ENCODE measurements around the gene AAK1.

- no peak for TF ChIP-seq EZH2phosphoT487 (IDR thresholded peaks at IDR 0.05; ENCODE audit: unreplicated experiment)
- TF ChIP-seq, protein P1, sequence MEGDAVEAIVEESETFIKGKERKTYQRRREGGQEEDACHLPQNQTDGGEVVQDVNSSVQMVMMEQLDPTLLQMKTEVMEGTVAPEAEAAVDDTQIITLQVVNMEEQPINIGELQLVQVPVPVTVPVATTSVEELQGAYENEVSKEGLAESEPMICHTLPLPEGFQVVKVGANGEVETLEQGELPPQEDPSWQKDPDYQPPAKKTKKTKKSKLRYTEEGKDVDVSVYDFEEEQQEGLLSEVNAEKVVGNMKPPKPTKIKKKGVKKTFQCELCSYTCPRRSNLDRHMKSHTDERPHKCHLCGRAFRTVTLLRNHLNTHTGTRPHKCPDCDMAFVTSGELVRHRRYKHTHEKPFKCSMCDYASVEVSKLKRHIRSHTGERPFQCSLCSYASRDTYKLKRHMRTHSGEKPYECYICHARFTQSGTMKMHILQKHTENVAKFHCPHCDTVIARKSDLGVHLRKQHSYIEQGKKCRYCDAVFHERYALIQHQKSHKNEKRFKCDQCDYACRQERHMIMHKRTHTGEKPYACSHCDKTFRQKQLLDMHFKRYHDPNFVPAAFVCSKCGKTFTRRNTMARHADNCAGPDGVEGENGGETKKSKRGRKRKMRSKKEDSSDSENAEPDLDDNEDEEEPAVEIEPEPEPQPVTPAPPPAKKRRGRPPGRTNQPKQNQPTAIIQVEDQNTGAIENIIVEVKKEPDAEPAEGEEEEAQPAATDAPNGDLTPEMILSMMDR (conservative IDR thresholded peaks at IDR 0.05; ENCODE audit: low read depth in 2 of 2), result no peak
Measured at GRCh38 chr2:69637923-69638322, 5.6 kb downstream of the AAK1 start.

All from GM23338 (cell line).